ENCODE results near the gene ZNF724. TPM values are rescaled to one million over a fixed set of nuclear protein-coding genes. Genes with fewer than 3 reads are reported as not detected.

Gene ZNF724
- total RNA-seq, 1 donor from 2014 or later: 75.1 TPM

DNA sequence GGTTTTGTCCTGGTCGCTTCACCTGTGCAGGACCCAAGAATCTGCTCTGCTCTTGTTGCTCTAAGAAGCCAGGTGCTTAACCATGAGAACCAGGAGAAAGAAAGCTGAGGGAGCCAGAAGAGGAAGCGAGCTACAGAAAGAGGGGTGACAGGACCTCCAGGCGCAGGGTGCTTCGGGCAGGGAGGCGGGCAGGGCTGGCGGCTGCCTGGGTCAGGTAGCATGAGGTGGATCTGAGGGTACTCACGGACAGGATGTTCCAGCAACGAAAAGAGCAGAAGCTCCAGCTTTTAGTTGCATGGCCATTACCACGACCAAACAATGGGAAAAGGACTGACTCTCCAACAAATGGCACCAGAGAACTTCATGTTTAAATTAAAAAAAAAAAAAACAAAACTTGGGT is 59.9 kb downstream of the ZNF724 start:
- no peak overlapping the region for H3K4me3 ChIP-seq
- no peaks in the 10 kb centered on the region for H3F3A ChIP-seq (ENCODE audit: low read depth)
- H3K27me3 ChIP-seq: no peaks in the 10 kb centered on the region
- no peak overlapping the region for H3K4me2 ChIP-seq
- Mint-ChIP-seq H3K36me3 (no peaks in the 10 kb centered on the region), H3K27me3 (ENCODE audit: insufficient read depth, low read depth) (peaks cover 3% of the 10 kb centered on the region), H3K9me3 (peaks cover 56% of the 10 kb centered on the region), H3K27ac (no peak overlapping the region), H3K4me1 (no peaks in the 10 kb centered on the region), H3K4me3 (no peak overlapping the region)
- peaks cover 7% of the 10 kb centered on the region for H3K9me3 ChIP-seq (ENCODE audit: low read depth)
- no peak overlapping the region for H2AFZ ChIP-seq (replicated peaks)
- no peak for DNase-seq (ENCODE audit: low spot score)
- H3K36me3 ChIP-seq: no peaks in the 10 kb centered on the region
- H3K9ac ChIP-seq: no peak overlapping the region
- H4K20me1 ChIP-seq (ENCODE audit: low read depth): no peaks in the 10 kb centered on the region
- no peak overlapping the region for H3K27ac ChIP-seq
- no peaks in the 10 kb centered on the region for H3K79me2 ChIP-seq (ENCODE audit: low read depth)
- H3K4me1 ChIP-seq: no peaks in the 10 kb centered on the region
- no peak for TF ChIP-seq EZH2phosphoT487 (IDR thresholded peaks at IDR 0.05)
- no peak for TF ChIP-seq EZH2 (IDR thresholded peaks at IDR 0.05)
- TF ChIP-seq, protein P1, sequence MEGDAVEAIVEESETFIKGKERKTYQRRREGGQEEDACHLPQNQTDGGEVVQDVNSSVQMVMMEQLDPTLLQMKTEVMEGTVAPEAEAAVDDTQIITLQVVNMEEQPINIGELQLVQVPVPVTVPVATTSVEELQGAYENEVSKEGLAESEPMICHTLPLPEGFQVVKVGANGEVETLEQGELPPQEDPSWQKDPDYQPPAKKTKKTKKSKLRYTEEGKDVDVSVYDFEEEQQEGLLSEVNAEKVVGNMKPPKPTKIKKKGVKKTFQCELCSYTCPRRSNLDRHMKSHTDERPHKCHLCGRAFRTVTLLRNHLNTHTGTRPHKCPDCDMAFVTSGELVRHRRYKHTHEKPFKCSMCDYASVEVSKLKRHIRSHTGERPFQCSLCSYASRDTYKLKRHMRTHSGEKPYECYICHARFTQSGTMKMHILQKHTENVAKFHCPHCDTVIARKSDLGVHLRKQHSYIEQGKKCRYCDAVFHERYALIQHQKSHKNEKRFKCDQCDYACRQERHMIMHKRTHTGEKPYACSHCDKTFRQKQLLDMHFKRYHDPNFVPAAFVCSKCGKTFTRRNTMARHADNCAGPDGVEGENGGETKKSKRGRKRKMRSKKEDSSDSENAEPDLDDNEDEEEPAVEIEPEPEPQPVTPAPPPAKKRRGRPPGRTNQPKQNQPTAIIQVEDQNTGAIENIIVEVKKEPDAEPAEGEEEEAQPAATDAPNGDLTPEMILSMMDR (IDR thresholded peaks at IDR 0.05): no peak

DNA sequence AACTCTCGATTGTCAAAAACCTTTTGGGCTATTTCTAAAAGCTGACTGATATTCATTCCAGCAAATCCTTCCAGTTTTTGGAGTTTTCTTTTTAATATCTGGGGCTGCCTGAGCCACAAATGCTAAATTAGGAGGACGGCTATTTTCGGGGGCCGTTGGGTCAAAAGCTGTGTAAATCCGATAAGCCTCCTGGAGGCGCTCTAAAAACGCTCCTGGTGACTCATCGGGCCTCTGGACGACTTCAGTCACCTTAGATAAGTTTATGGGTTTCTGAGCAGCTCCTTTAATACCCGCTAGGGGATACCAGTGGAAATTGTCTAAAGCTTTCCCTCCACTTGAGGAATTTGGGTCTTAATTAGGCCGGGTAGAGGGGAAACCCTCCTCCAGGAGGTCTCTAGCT is 66.9 kb downstream of the ZNF724 start:
- Mint-ChIP-seq H3K27ac (no peak overlapping the region), H3K36me3 (no peaks in the 10 kb centered on the region), H3K9me3 (peaks cover 75% of the 10 kb centered on the region), H3K4me3 (no peak overlapping the region), H3K4me1 (no peaks in the 10 kb centered on the region), H3K27me3 (ENCODE audit: insufficient read depth, low read depth) (peaks cover 3% of the 10 kb centered on the region)
- no peak overlapping the region for H3K9ac ChIP-seq
- no peaks in the 10 kb centered on the region for H3K9me3 ChIP-seq (ENCODE audit: low read depth)
- H3K27ac ChIP-seq: no peak overlapping the region
- H3F3A ChIP-seq (ENCODE audit: low read depth): no peaks in the 10 kb centered on the region
- H2AFZ ChIP-seq (replicated peaks): no peak overlapping the region
- H3K4me1 ChIP-seq: no peaks in the 10 kb centered on the region
- H3K79me2 ChIP-seq (ENCODE audit: low read depth): no peaks in the 10 kb centered on the region
- no peak for TF ChIP-seq EZH2phosphoT487 (IDR thresholded peaks at IDR 0.05)
- no peak for TF ChIP-seq EZH2 (IDR thresholded peaks at IDR 0.05)
- TF ChIP-seq, protein P1 (IDR thresholded peaks at IDR 0.05): no peak
- no peaks in the 10 kb centered on the region for H3K27me3 ChIP-seq
- H4K20me1 ChIP-seq (ENCODE audit: low read depth): no peaks in the 10 kb centered on the region
- no peaks in the 10 kb centered on the region for H3K36me3 ChIP-seq
- H3K4me3 ChIP-seq: no peak overlapping the region
- no peak for DNase-seq (ENCODE audit: low spot score)
- no peak overlapping the region for H3K4me2 ChIP-seq

Small RNA genes lying within 50 kb of the gene (small RNA-seq; reads per million reads assigned to genes)
- gene VN1R91P: not detected

Other genes with a start within 250 kb of the ZNF724 start
- gene ZNF728, start 247.2 kb downstream of the ZNF724 start, total RNA-seq (ENCODE audit: low replicate concordance): not detected in 2 replicates
- gene ZNF730, start 133.4 kb downstream of the ZNF724 start, total RNA-seq (ENCODE audit: low replicate concordance): 59.2 and 76.3 TPM in 2 replicates
- gene ZNF91, start 145.1 kb upstream of the ZNF724 start, total RNA-seq (ENCODE audit: low replicate concordance): 69.7 and 105 TPM in 2 replicates